ENCODE results near the gene PHF21B. TPM values are rescaled to one million over a fixed set of nuclear protein-coding genes. Genes with fewer than 3 reads are reported as not detected.
"Not testable (repeated sequence)": the region's sequence is repeated elsewhere in the genome, so short reads cannot be mapped to it uniquely, and the experiment has no call there.

PHF21B gene
- total RNA-seq, 1 experiment from 2014 or later = 4.5 TPM

DNA sequence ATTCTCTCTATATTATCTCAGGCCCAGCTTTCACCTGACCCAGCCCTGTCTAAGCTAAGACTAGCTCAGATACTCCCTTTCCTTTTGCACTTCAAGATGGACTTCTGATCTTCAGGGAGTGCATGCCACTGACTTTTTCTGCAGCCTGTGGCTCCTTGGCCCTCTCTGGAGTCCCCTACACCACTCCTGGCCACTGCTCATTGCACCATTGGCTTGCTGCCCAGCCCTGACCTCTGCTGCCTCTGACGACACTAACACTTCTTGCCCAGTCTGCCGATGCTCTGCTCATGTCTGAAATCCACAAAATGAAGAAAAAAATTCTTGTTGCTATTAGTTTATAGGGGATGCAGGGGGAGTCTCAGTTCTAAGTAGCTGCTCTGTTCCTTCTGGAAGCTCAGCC is 106.6 kb downstream of the PHF21B start:
- ATAC-seq; H3K9me3 ChIP-seq (ENCODE audit: control insufficient read depth, insufficient read depth, low read depth, low read length); in situ Hi-C loops (cut with HindIII; ENCODE audit: low pct_unique_long_range_greater_than_20kb, low sequenced_read_pairs); H3K27ac ChIP-seq (ENCODE audit: low read length); CTCF ChIA-PET; H3K36me3 ChIP-seq (ENCODE audit: control insufficient read depth, insufficient read depth, low read length); H3K4me3 ChIP-seq (ENCODE audit: low read depth in 2 of 2, low read length in 2 of 2); DNase-seq (ENCODE audit: low read depth, low spot score); intact Hi-C loops (cut with micrococcal nuclease; ENCODE audit: unreplicated experiment); H3K4me1 ChIP-seq (ENCODE audit: control insufficient read depth, insufficient read depth, low read length); BruUV-seq (replicated peaks); H3K27me3 ChIP-seq (ENCODE audit: control insufficient read depth, insufficient read depth, low read length): not testable (repeated sequence)
- POLR2A ChIA-PET = interaction anchor here (0.6 kb wide), 1 partner anchor 19 kb away, joined by 5 read pairs; no protein-coding TSS in a partner anchor

DNA sequence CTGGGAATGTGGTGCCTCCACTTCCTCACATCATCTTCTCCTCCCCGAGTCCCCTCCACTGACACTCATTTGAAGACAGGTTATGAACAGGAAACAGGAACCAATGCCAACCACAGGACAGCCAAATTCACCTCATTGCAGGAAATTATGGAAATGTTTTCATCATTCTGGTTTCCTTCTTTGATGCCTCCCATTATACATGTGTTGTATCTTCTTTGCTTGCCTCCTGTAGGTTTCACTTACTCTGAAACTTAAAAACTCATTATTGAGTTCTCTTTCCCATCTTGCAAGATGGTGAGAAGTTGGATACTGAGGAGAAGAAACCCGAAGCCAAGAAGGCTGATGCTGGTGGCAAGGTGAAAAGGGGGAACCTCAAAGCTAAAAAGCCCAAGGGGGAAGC is 108.5 kb downstream of the PHF21B start:
- BruUV-seq (replicated peaks) = no TSS peak
- H3K27ac ChIP-seq (ENCODE audit: low read length) = no peak overlapping the region
- H3K4me3 ChIP-seq (ENCODE audit: low read depth in 2 of 2, low read length in 2 of 2) = no peak overlapping the region
- POLR2A ChIA-PET = no interaction called here
- no peaks in the 10 kb centered on the region for H3K27me3 ChIP-seq (ENCODE audit: control insufficient read depth, insufficient read depth, low read length)
- no peaks in the 10 kb centered on the region for H3K36me3 ChIP-seq (ENCODE audit: control insufficient read depth, insufficient read depth, low read length)
- ATAC-seq (no peak), DNase-seq (ENCODE audit: low read depth, low spot score) (no peak)
- 0 out of 2 replicates have a peak, but pooled peaks cover 3% of the 10 kb centered on the region for H3K9me3 ChIP-seq (ENCODE audit: control insufficient read depth, insufficient read depth, low read depth, low read length)
- TF ChIP-seq TCF7L2 (IDR thresholded peaks at IDR 0.05; ENCODE audit: low read depth, low read length) (no peak), SIN3A (IDR thresholded peaks at IDR 0.05; ENCODE audit: borderline replicate concordance, insufficient read depth, low read depth, low read length) (no peak), POLR2AphosphoS5 (IDR thresholded peaks at IDR 0.05; ENCODE audit: low read depth, low read length) (no peak)
- TF ChIP-seq, protein P1, sequence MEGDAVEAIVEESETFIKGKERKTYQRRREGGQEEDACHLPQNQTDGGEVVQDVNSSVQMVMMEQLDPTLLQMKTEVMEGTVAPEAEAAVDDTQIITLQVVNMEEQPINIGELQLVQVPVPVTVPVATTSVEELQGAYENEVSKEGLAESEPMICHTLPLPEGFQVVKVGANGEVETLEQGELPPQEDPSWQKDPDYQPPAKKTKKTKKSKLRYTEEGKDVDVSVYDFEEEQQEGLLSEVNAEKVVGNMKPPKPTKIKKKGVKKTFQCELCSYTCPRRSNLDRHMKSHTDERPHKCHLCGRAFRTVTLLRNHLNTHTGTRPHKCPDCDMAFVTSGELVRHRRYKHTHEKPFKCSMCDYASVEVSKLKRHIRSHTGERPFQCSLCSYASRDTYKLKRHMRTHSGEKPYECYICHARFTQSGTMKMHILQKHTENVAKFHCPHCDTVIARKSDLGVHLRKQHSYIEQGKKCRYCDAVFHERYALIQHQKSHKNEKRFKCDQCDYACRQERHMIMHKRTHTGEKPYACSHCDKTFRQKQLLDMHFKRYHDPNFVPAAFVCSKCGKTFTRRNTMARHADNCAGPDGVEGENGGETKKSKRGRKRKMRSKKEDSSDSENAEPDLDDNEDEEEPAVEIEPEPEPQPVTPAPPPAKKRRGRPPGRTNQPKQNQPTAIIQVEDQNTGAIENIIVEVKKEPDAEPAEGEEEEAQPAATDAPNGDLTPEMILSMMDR (IDR thresholded peaks at IDR 0.05) = no peak
- TF ChIP-seq, protein P2, sequence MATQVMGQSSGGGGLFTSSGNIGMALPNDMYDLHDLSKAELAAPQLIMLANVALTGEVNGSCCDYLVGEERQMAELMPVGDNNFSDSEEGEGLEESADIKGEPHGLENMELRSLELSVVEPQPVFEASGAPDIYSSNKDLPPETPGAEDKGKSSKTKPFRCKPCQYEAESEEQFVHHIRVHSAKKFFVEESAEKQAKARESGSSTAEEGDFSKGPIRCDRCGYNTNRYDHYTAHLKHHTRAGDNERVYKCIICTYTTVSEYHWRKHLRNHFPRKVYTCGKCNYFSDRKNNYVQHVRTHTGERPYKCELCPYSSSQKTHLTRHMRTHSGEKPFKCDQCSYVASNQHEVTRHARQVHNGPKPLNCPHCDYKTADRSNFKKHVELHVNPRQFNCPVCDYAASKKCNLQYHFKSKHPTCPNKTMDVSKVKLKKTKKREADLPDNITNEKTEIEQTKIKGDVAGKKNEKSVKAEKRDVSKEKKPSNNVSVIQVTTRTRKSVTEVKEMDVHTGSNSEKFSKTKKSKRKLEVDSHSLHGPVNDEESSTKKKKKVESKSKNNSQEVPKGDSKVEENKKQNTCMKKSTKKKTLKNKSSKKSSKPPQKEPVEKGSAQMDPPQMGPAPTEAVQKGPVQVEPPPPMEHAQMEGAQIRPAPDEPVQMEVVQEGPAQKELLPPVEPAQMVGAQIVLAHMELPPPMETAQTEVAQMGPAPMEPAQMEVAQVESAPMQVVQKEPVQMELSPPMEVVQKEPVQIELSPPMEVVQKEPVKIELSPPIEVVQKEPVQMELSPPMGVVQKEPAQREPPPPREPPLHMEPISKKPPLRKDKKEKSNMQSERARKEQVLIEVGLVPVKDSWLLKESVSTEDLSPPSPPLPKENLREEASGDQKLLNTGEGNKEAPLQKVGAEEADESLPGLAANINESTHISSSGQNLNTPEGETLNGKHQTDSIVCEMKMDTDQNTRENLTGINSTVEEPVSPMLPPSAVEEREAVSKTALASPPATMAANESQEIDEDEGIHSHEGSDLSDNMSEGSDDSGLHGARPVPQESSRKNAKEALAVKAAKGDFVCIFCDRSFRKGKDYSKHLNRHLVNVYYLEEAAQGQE (IDR thresholded peaks at IDR 0.05; ENCODE audit: insufficient read depth in 1 of 2, low read depth in 2 of 2, low read length in 1 of 2) = no peak
- in situ Hi-C loops (cut with HindIII; ENCODE audit: low pct_unique_long_range_greater_than_20kb, low sequenced_read_pairs) = no loop called here
- intact Hi-C loops (cut with micrococcal nuclease; ENCODE audit: unreplicated experiment) = no loop called here
- CTCF ChIA-PET = no interaction called here
- no peaks in the 10 kb centered on the region for H3K4me1 ChIP-seq (ENCODE audit: control insufficient read depth, insufficient read depth, low read length)

DNA sequence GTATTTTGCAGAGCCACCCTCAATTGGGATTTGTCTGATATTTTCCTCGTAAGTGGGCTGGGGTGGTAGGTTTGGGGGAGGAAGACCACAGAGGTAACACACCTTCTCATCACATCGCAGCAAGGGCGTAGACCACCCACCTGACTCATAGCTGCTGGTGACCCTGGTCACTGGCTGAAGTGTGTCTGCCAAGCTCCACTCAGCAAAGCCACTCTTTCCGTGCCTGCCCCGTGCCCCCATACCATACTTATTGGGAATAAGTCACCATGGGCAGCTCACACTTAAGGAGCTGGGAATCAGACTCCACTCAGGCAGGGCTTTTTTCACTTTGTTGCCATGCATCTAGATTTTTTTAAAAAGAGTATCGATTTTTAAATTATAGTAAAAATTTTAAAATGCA is 111.6 kb downstream of the PHF21B start:
- no peak overlapping the region for H3K4me3 ChIP-seq (ENCODE audit: low read depth in 2 of 2, low read length in 2 of 2)
- no peak for DNase-seq (ENCODE audit: low read depth, low spot score)
- in situ Hi-C loops (cut with HindIII; ENCODE audit: low pct_unique_long_range_greater_than_20kb, low sequenced_read_pairs) = no loop called here
- ATAC-seq = no peak
- no peaks in the 10 kb centered on the region for H3K27me3 ChIP-seq (ENCODE audit: control insufficient read depth, insufficient read depth, low read length)
- intact Hi-C loops (cut with micrococcal nuclease; ENCODE audit: unreplicated experiment) = no loop called here
- POLR2A ChIA-PET = no interaction called here
- H3K4me1 ChIP-seq (ENCODE audit: control insufficient read depth, insufficient read depth, low read length) = no peaks in the 10 kb centered on the region
- H3K36me3 ChIP-seq (ENCODE audit: control insufficient read depth, insufficient read depth, low read length) = no peaks in the 10 kb centered on the region
- no peak overlapping the region for H3K27ac ChIP-seq (ENCODE audit: low read length)
- BruUV-seq (replicated peaks) = no TSS peak
- H3K9me3 ChIP-seq (ENCODE audit: control insufficient read depth, insufficient read depth, low read depth, low read length) = 0 out of 2 replicates have a peak, but pooled peaks cover 3% of the 10 kb centered on the region
- TF ChIP-seq, protein P1 (IDR thresholded peaks at IDR 0.05) = no peak
- TF ChIP-seq, protein P2 (IDR thresholded peaks at IDR 0.05; ENCODE audit: insufficient read depth in 1 of 2, low read depth in 2 of 2, low read length in 1 of 2) = no peak
- no peak for TF ChIP-seq POLR2AphosphoS5 (IDR thresholded peaks at IDR 0.05; ENCODE audit: low read depth, low read length)
- no peak for TF ChIP-seq SIN3A (IDR thresholded peaks at IDR 0.05; ENCODE audit: borderline replicate concordance, insufficient read depth, low read depth, low read length)
- TF ChIP-seq TCF7L2 (IDR thresholded peaks at IDR 0.05; ENCODE audit: low read depth, low read length) = no peak
- CTCF ChIA-PET = no interaction called here
